Uterus (tissue), 4 donors: ENCODE data around the gene PDE6B. TPM values are rescaled to one million over a fixed set of nuclear protein-coding genes. Genes with fewer than 3 reads are reported as not detected.

ENCODE experiments used
- DNase-seq, 2 donors: peaks; one replicate each; pipeline ENCODE4 v3.0.0-alpha.2; 2019 to 2020
- H3K27ac ChIP-seq, 2 donors: fragments of 200-600 bp; sonication (generic); 1 replicate in 1 of 2; 2 replicates in 1 of 2; pipeline ENCODE4 v1.5.1; 2016 to 2018
- H3K27me3 ChIP-seq, 2 donors: fragments of 200-600 bp; sonication (generic); one replicate each; pipeline ENCODE4 v1.5.1; 2018 to 2019; ENCODE audit warnings: control low read depth in 1 of 2
- H3K36me3 ChIP-seq, 2 donors: fragments of 200-600 bp; sonication (generic); one replicate each; pipeline ENCODE4 v1.5.1; 2019; ENCODE audit warnings: control low read depth in 1 of 2
- H3K4me1 ChIP-seq, 2 donors: fragments of 200-600 bp; sonication (generic); one replicate each; pipeline ENCODE4 v1.5.1; 2018 to 2019; ENCODE audit warnings: control low read depth in 1 of 2
- H3K4me3 ChIP-seq, 2 donors: fragments of 200-600 bp; sonication (generic); 1 replicate in 1 of 2; 2 replicates in 1 of 2; pipeline ENCODE4 v1.5.1; 2018 to 2019; ENCODE audit warnings: mild to moderate bottlenecking in 1 of 2
- H3K9me3 ChIP-seq, 2 donors: fragments of 200-600 bp; sonication (generic); one replicate each; pipeline ENCODE4 v1.5.1; 2019; ENCODE audit warnings: control low read depth in 1 of 2
- CTCF ChIP-seq, 4 experiments: fragments of 200-600 bp in 2 of 4; fragments of 450-650 bp in 2 of 4; sonication (generic) in 2 of 4; IDR thresholded peaks; one replicate each; pipeline ENCODE4 v1.5.1; 2016 to 2019; ENCODE audit warnings: antibody characterized with exemption in 4 of 4, mild to moderate bottlenecking in 2 of 4, moderate library complexity in 1 of 4
- POLR2A ChIP-seq, 2 donors: fragments of 450-650 bp; IDR thresholded peaks; one replicate each; pipeline ENCODE4 v1.6.1; 2016; ENCODE audit warnings: antibody characterized with exemption in 2 of 2, mild to moderate bottlenecking in 1 of 2, moderate library complexity in 1 of 2
- intact Hi-C: fragments of 100-400 bp; cut with DNase I; formaldehyde crosslinking; loops from one replicate; pipeline ENCODE4 v1.15.1; 2023; ENCODE audit warnings: low total_unique reads
- total RNA-seq, 4 donors: library from RNA; depleted of rRNA in 3 of 4; stranded (reverse); fragments of >200 nt in 3 of 4; gene quantifications; one replicate each; pipeline versions ENCODE4 v1.1.0 to v1.2.4, GENCODE V29; 2014 to 2023
- donor health status: DM: yes; HTN: yes; CAD: no.

PDE6B gene
- total RNA-seq, 4 donors from 2014 or later, result 0.26 to 16.2 (median 1.2) TPM; not detected in 1

GRCh38 chr4:616091-616490 is 9.3 kb upstream of the PDE6B start:
- Histone ChIP-seq H3K36me3 (no peaks in the 10 kb centered on the region), H3K9me3 (no peaks in the 10 kb centered on the region), H3K27me3 (no peaks in the 10 kb centered on the region), H3K27ac (no peak overlapping the region), H3K4me3 (no peak overlapping the region), H3K4me1 (no peaks in the 10 kb centered on the region)
- intact Hi-C loops, result no loop called here
- DNase-seq, result no peak
- no peak for TF ChIP-seq POLR2A (IDR thresholded peaks at IDR 0.05)
- no peak for TF ChIP-seq CTCF (IDR thresholded peaks at IDR 0.05)

GRCh38 chr4:616911-617643 is 8.3 kb upstream of the PDE6B start:
- intact Hi-C loops, result no loop called here
- Histone ChIP-seq H3K4me1 (no peaks in the 10 kb centered on the region), H3K27me3 (no peaks in the 10 kb centered on the region), H3K36me3 (no peaks in the 10 kb centered on the region), H3K9me3 (no peaks in the 10 kb centered on the region), H3K4me3 (no peak overlapping the region), H3K27ac (no peak overlapping the region)
- no peak for DNase-seq
- TF ChIP-seq CTCF (IDR thresholded peaks at IDR 0.05), result no peak
- TF ChIP-seq POLR2A (IDR thresholded peaks at IDR 0.05), result no peak

GRCh38 chr4:617644-618641 is 7.4 kb upstream of the PDE6B start:
- DNase-seq, result no peak
- no peak for TF ChIP-seq POLR2A (IDR thresholded peaks at IDR 0.05)
- no peak for TF ChIP-seq CTCF (IDR thresholded peaks at IDR 0.05)

GRCh38 chr4:620201-620600 is 5.2 kb upstream of the PDE6B start:
- no peak for DNase-seq
- no peaks in the 10 kb centered on the region for H3K27me3 ChIP-seq
- intact Hi-C loops, result no loop called here

More at GRCh38 chr4:617644-618641, 7.4 kb upstream of the PDE6B start:
- Histone ChIP-seq H3K4me3 (no peak overlapping the region), H3K27me3 (no peaks in the 10 kb centered on the region), H3K9me3 (no peaks in the 10 kb centered on the region), H3K36me3 (no peaks in the 10 kb centered on the region), H3K27ac (no peak overlapping the region), H3K4me1 (no peaks in the 10 kb centered on the region)
- intact Hi-C loops, result no loop called here

More at GRCh38 chr4:620201-620600, 5.2 kb upstream of the PDE6B start:
- Histone ChIP-seq H3K9me3 (no peaks in the 10 kb centered on the region), H3K4me1 (no peaks in the 10 kb centered on the region), H3K36me3 (no peaks in the 10 kb centered on the region), H3K27ac (no peak overlapping the region), H3K4me3 (no peak overlapping the region)
- TF ChIP-seq CTCF (IDR thresholded peaks at IDR 0.05), result no peak
- TF ChIP-seq POLR2A (IDR thresholded peaks at IDR 0.05), result no peak
